ENCODE results near the gene HLA-A.

The HLA-A gene

DNA sequence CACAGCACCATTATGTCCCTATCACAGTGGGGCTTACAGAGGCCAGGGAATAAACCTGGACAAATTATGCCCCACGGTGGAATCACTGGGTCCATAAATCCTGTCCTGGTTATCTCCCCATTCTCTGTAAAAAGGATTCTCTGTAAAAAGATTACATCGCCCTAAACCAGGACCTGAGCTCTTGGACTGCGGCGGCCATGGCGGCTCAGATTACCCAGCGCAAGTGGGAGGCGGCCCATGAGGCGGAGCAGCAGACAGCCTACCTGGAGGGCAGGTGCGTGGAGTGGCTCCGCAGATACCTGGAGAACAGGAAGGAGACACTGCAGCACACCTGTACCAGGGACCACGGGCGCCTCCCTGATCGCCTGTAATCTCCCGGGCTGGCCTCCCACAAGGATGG is 8.4 kb upstream of the HLA-A start:
- DNase-seq (ENCODE audit: low read depth in 2 of 2, low spot score in 1 of 2): no peak

DNA sequence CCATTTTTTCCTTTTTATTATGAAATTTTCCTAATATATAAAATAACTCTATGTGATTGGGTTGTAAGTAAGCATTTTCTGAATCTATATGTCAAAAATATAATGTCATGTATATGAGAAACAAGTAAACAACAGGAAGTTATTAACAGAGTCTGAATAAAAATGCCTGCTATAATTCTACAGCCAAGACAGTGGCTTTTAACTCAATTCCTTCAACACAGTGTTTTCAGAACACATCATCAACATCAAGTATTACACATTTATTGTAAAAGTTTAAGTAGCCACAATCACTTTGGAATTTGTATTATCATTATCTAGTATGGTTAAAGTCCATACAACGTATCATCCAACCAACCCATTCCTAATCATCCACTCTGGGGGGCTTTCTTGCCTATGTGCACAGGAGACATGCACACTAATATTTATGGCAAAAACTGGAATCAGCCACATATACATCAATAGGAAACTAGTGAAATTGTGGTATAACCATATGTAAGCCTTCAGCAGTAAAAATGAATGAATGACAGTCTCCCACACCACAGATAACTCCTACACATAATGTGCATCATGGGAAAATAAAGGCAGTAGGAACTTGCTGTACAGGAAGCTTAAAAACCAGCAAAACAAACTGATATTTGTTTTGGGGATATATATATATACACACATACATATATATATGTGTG is 6.9 kb upstream of the HLA-A start:
- no peak for DNase-seq (ENCODE audit: low read depth in 2 of 2, low spot score in 1 of 2)

GRCh38 chr6:29938746-29939508 is 3.4 kb upstream of the HLA-A start:
- DNase-seq (ENCODE audit: low read depth in 2 of 2, low spot score in 1 of 2): no peak

GRCh38 chr6:29941016-29941415 is 1.3 kb upstream of the HLA-A start:
- no peak for DNase-seq (ENCODE audit: low read depth in 2 of 2, low spot score in 1 of 2)

GRCh38 chr6:29941471-29941870 is 861 bp upstream of the HLA-A start:
- DNase-seq (ENCODE audit: low read depth in 2 of 2, low spot score in 1 of 2): no peak

DNA sequence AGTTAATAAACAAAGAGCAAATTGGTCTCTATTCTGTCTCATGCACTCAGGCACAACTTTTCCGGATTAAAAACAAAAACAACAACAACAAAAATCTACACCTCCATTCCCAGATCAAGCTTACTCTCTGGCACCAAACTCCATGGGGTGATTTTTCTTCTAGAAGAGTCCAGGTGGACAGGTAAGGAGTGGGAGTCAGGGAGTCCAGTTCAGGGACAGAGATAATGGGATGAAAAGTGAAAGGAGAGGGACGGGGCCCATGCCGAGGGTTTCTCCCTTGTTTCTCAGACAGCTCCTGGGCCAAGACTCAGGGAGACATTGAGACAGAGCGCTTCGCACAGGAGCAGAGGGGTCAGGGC is 437 bp upstream of the HLA-A start:
- no peak for DNase-seq (ENCODE audit: low read depth in 2 of 2, low spot score in 1 of 2)

GRCh38 chr6:29943053-29943966 is 978 bp downstream of the HLA-A start:
- DNase-seq (ENCODE audit: low read depth in 2 of 2, low spot score in 1 of 2): no peak

GRCh38 chr6:29945281-29945820 is 3.0 kb downstream of the HLA-A start:
- no peak for DNase-seq (ENCODE audit: low read depth in 2 of 2, low spot score in 1 of 2)

- DNase-seq (ENCODE audit: low read depth in 2 of 2, low spot score in 1 of 2): no peak
These were observed 4.1 kb downstream of the HLA-A start for GRCh38 chr6:29946223-29947076.

DNA sequence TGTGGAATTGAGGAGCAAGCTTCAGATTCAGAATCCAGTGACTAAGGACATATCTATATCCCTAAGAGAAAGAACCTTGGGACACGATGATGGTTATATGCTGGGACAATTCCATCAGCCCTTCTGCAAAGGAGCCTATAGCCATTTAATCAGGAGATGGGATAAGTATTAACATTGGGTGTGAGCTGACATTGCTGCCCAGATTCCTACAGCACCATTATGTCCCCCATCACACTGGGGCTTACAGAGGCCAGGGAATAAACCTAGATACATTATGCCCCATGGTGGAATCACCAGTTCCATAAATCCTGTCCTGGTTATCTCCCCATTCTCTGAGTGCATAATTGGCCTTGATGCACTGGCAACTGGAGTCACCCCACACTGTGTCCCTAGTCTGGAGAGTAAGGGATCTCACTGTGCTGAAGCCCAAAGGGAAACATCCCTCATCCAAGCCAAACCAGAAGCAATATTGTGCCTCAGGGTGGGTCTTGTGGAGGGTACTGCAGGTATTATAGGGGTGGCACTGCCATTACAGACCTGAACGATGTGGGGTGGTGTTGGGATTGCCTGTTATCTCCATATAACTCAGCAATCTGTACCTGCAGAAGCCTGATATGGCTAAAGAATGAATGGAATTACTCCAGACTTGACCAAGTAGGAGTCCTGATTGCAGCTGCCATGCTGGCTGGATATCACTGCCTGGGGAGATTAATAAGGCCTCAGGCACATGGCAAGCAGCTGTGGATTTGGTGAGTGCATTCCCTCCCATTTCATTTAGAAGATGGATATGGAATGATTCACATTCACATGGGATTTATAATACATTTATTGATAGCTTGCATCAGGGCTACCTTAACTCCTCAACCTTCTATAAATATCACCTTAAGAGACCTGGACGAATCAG is 5.0 kb downstream of the HLA-A start:
- DNase-seq (ENCODE audit: low read depth in 2 of 2, low spot score in 1 of 2): no peak

GRCh38 chr6:29948277-29948676 is 5.9 kb downstream of the HLA-A start:
- DNase-seq (ENCODE audit: low read depth in 2 of 2, low spot score in 1 of 2): no peak

GRCh38 chr6:29949934-29950333 is 7.6 kb downstream of the HLA-A start:
- DNase-seq (ENCODE audit: low read depth in 2 of 2, low spot score in 1 of 2): no peak

DNA sequence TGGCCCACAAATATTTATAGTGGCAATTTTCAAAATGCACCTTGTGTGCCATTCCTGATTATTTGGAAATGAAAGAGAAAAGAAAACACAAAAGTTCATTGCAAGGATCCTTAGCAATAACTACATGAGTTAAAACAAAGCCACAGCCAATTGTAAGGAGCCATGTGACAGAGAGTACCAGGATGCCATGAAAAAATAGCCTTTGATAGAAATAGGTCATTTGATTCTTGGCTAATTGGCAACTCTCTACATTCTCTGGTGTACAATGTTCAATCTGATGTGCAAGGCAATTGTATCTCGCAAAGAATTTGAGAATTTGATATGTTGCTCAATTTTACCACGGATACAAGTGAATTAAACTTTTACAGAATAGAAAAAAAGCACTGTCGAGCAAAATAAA is 9.6 kb downstream of the HLA-A start:
- no peak for DNase-seq (ENCODE audit: low read depth in 2 of 2, low spot score in 1 of 2)

GRCh38 chr6:29953001-29953441 is 10.7 kb downstream of the HLA-A start:
- no peak for DNase-seq (ENCODE audit: low read depth in 2 of 2, low spot score in 1 of 2)

DNA sequence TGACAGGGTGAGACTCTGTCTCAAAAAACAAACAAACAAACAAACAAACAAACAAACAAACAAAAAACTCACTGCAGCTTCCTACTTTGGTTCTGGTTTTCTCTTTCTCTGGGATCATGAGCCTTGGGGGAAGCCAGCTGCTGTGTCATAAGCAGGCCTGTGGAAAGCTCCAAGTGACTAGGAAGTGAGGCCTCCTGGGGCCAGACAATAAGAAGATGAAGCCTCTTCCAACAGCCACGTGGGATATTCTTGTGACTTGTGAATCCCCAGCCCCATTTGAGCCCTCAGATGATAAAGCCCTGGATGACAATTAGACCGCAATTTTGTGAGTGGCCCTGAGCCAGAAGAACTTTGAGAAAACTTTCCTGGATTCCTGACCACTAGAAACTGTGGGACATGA is 11.4 kb downstream of the HLA-A start:
- no peak for DNase-seq (ENCODE audit: low read depth in 2 of 2, low spot score in 1 of 2)

DNA sequence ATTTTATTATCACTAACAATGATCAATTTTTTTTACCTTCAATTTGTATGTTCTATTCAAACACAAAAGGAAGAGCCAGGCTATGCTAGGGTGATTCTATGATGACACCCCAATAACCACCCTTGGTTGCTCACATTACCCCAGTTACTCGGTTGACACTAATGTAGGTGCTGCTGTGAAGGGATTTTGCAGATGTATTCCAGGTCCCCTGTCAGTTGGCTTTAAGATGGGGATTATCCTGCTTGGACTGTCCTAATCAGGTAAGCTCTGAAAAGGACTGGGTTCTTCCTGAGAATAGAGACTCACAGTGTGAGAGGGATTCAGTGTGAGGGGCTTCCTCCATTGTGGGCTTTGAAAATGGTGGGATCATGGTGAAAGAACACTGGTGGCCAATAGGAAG is 11.9 kb downstream of the HLA-A start:
- DNase-seq (ENCODE audit: low read depth in 2 of 2, low spot score in 1 of 2): no peak

GRCh38 chr6:29955783-29956182 is 13.5 kb downstream of the HLA-A start:
- DNase-seq (ENCODE audit: low read depth in 2 of 2, low spot score in 1 of 2): no peak

GRCh38 chr6:29956518-29956917 is 14.2 kb downstream of the HLA-A start:
- DNase-seq (ENCODE audit: low read depth in 2 of 2, low spot score in 1 of 2): no peak

DNA sequence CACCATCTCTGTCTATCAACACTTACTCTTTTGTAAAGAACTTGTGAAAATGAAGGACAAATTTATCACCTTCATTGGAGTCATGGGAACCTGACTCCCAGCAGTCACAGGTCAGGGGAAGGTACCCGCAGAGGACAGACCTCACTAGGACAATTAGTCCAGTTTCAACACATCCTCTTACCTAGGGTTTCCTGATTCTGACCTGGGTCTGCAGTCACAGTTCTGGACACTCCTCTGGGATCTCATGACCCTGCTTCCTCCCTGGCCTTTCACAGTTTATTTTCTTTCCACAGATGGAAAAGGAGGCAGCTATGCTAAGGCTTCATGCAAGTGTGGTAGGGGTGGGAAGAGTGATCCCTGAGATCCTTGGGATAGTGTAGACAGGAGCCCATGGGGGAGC is 15.7 kb downstream of the HLA-A start:
- no peak for DNase-seq (ENCODE audit: low read depth in 2 of 2, low spot score in 1 of 2)

GRCh38 chr6:29958921-29959320 is 16.6 kb downstream of the HLA-A start:
- no peak for DNase-seq (ENCODE audit: low read depth in 2 of 2, low spot score in 1 of 2)

Data from stimulated activated CD8-positive, alpha-beta memory T cell treated with anti-CD3 and anti-CD28 coated beads, Interleukin-4, amount 100 ng/mL, for 4 hours (primary cell).